NT2/D1 (cell line): ENCODE measurements around the gene TOE1.
A peak's percentile ranks its signal among the peaks of the same experiment; 100 is the strongest.
"Not testable (repeated sequence)": the region's sequence is repeated elsewhere in the genome, so short reads cannot be mapped to it uniquely, and the experiment has no call there.

ENCODE experiments used
- DNase-seq: peaks from one replicate; pipeline ENCODE4 v3.0.0-alpha.2; 2011; ENCODE audit warnings: low read depth, low spot score
- H3K27me3 ChIP-seq: 2 replicates; pipeline ENCODE4 v1.6.0; 2011; ENCODE audit warnings: mild to moderate bottlenecking; ENCODE audit not compliant: insufficient read length, insufficient read depth
- H3K36me3 ChIP-seq: 2 replicates; pipeline ENCODE4 v1.6.1; 2011; ENCODE audit warnings: mild to moderate bottlenecking, low read length, mixed read lengths; ENCODE audit not compliant: insufficient read depth, insufficient read length
- H3K4me1 ChIP-seq: 2 replicates; pipeline ENCODE4 v1.5.1; 2011; ENCODE audit not compliant: insufficient read depth, insufficient read length
- H3K4me3 ChIP-seq: 2 replicates; pipeline ENCODE4 v1.5.1; 2011; ENCODE audit warnings: low read depth; ENCODE audit not compliant: insufficient read length
- H3K9ac ChIP-seq: 2 replicates; pipeline ENCODE4 v1.6.0; 2011; ENCODE audit warnings: low read depth; ENCODE audit not compliant: insufficient read length
- H3K9me3 ChIP-seq: 2 replicates; pipeline ENCODE4 v1.5.1; 2011; ENCODE audit warnings: mild to moderate bottlenecking, low read length; ENCODE audit not compliant: insufficient read depth
- SUZ12 ChIP-seq: IDR thresholded peaks from 2 replicates; pipeline ENCODE4 v1.6.1; 2011; ENCODE audit not compliant: insufficient read length, insufficient read depth; ENCODE audit errors: extremely low read depth
- YY1 ChIP-seq: IDR thresholded peaks from 2 replicates; pipeline ENCODE4 v1.6.1; 2011; ENCODE audit not compliant: insufficient read length, insufficient read depth
- ZNF274 ChIP-seq: IDR thresholded peaks from 2 replicates; pipeline ENCODE4 v1.6.1; 2011; ENCODE audit warnings: mild to moderate bottlenecking, low read depth, low read length

The TOE1 gene

DNA sequence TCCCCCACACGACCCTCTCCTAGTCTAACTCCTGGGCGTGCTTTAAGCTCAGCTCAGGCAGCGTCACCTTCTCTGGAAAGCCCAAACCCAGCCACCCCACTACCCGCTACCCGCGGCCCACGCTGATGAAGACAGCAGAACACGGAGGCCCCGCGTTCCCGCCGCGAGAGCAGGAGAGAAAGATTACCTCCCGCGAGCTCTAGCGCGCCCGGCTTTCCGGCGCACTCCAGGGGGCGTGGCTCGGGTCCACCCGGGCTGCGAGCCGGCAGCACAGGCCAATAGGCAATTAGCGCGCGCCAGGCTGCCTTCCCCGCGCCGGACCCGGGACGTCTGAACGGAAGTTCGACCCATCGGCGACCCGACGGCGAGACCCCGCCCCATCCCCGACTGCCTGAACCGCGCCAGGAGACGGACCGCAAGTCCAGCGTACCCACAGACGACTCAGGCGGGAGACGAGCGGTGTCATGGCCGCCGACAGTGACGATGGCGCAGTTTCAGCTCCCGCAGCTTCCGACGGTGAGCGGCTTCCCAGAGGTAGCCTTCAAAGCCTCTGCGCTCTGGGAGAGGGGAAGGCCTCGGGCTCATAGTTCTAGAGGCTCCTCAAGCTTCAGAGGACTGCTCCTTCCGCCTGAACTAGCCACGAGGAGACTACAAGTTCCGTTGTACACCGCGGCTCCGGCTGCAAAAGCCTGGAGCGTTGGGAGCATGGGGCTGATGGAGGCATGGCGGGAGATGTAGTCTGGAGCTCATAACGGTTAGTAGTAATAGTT lies at the start of gene TOE1, which contains the start of gene MUTYH:
Gene TOE1, plus strand, starts transcription at position 382 of the 770 bp plus-strand sequence. Its CDS starts 83 bp downstream, at position 465.
Gene MUTYH, minus strand, starts transcription at position 652 of the 770 bp plus-strand sequence. CDS start 5,935 bp downstream, outside the sequence.
- no peaks in the 10 kb centered on the region for H3K27me3 ChIP-seq
- TF ChIP-seq ZNF274, result no peak
- TF ChIP-seq YY1, result peak; percentile 71
- TF ChIP-seq SUZ12, result no peak
- peaks cover 9% of the 10 kb centered on the region for H3K4me1 ChIP-seq
- peak; percentile 97 for DNase-seq
- H3K9ac ChIP-seq, result peak within 1 kb of the TSS; percentile 99
- peak within 1 kb of the TSS; percentile 97 for H3K4me3 ChIP-seq
- H3K36me3 ChIP-seq, result peaks cover 62% of the 10 kb centered on the region
- H3K9me3 ChIP-seq, result peaks cover 8% of the 10 kb centered on the region; the same call in 1 of the 2 replicates

- not testable (repeated sequence) for H3K27me3 ChIP-seq, H3K4me1 ChIP-seq, H3K9ac ChIP-seq, H3K4me3 ChIP-seq, H3K36me3 ChIP-seq, H3K9me3 ChIP-seq, DNase-seq
These were observed 49.0 kb upstream of the TOE1 start for GRCh38 chr1:45291002-45291401.

DNA sequence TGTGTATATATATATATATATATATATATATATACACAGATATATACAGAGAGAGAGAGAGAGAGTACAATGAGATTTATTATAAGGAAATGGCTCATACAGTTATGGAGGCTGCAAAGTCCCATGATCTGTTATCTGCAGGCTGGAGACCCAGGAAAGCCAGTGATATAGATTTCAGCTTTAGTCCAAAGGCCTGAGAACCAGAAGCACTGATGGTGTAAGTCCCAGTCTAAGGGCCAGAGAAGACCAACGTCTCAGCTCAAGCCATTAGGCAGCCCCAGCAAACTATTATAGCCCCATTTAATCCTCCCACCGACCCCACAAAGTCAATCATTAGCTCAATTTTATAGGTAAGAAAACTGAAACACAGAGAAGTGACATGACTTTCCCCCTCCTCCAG lies 48.3 kb upstream of the TOE1 start:
- Histone ChIP-seq H3K27me3 (no peaks in the 10 kb centered on the region), H3K9me3 (no peaks in the 10 kb centered on the region), H3K4me3 (no peak overlapping the region), H3K4me1 (no peaks in the 10 kb centered on the region), H3K36me3 (no peaks in the 10 kb centered on the region), H3K9ac (no peak overlapping the region)
- no peak for DNase-seq
- TF ChIP-seq YY1, result no peak
- no peak for TF ChIP-seq ZNF274
- no peak for TF ChIP-seq SUZ12

- Histone ChIP-seq H3K9me3 (no peaks in the 10 kb centered on the region), H3K9ac (no peak overlapping the region), H3K36me3 (no peaks in the 10 kb centered on the region), H3K4me1 (peaks cover 3% of the 10 kb centered on the region), H3K27me3 (no peaks in the 10 kb centered on the region), H3K4me3 (no peak overlapping the region)
- no peak for DNase-seq
- TF ChIP-seq SUZ12, result no peak
- TF ChIP-seq YY1, result no peak
- no peak for TF ChIP-seq ZNF274
These were observed 42.2 kb upstream of the TOE1 start for GRCh38 chr1:45297666-45298356.

- TF ChIP-seq SUZ12 (no peak), ZNF274 (no peak), YY1 (no peak)
- H3K4me3 ChIP-seq, result no peak overlapping the region
- H3K27me3 ChIP-seq, result no peaks in the 10 kb centered on the region
- H3K36me3 ChIP-seq, result no peaks in the 10 kb centered on the region
- DNase-seq, result no peak
- H3K4me1 ChIP-seq, result peaks cover 3% of the 10 kb centered on the region
- H3K9ac ChIP-seq, result no peak overlapping the region
- no peaks in the 10 kb centered on the region for H3K9me3 ChIP-seq
These were observed 40.7 kb upstream of the TOE1 start for GRCh38 chr1:45299296-45299695.

DNA sequence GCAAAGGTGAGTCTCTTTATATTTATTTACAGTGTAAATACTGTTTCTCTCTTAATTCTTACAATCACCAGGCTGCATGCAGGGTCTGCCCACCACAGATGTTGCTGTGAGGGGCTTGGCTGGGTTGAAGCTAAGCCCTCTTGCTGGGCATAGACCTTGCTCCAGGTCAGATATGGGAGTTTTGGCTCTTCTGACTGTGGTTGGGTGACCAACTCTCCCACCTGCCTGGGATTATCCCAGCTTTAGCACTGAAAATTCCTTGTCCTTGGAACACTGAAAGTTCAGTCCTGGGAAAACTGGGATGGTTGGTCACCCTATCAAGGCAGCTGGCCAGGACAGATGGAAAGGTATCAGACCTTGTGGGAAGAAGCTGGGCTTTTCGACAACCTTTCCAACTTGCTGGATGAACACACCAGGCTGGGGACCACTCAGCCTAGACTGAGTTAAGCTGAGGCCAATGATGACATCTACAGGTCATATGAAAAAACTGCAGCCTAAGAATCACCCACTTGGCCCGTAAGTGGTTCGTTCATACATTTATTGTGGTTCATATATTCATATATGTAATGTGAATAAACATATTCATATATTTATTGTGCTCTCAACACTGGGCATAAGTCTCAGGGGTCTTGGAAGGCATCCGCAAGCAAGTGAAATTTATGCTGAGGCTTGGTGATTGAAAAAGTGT lies 39.8 kb upstream of the TOE1 start:
- no peak overlapping the region for H3K4me3 ChIP-seq

DNA sequence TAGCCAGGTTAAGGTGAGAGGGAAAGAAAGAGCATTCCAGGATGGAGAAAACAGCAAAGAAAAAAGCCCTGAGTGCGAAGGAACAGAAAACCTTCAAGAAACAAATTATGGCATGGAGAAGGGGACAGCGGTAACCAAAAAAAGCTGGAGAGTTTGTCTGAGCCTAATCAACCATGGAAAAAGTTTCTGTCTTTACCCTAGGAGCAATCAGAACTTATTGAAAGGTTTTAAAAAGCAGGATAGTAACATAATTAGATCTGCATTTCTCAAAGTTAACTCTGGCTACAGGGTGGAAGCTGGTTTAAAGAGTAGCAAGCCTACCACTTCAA lies 39.3 kb upstream of the TOE1 start:
- DNase-seq, result no peak
- peaks cover 5% of the 10 kb centered on the region; the same call in 1 of the 2 replicates for H3K9me3 ChIP-seq
- peak overlapping the region; percentile 11 for H3K9ac ChIP-seq
- H3K27me3 ChIP-seq, result no peaks in the 10 kb centered on the region
- TF ChIP-seq SUZ12 (no peak), ZNF274 (no peak), YY1 (no peak)
- H3K36me3 ChIP-seq, result no peaks in the 10 kb centered on the region
- peaks cover 10% of the 10 kb centered on the region for H3K4me1 ChIP-seq
- H3K4me3 ChIP-seq, result no peak overlapping the region

More for the DNA sequence above, 39.8 kb upstream of the TOE1 start:
- TF ChIP-seq ZNF274 (no peak), YY1 (no peak), SUZ12 (no peak)
- Histone ChIP-seq H3K9me3 (peaks cover 5% of the 10 kb centered on the region; the same call in 1 of the 2 replicates), H3K9ac (no peak overlapping the region), H3K4me1 (peaks cover 10% of the 10 kb centered on the region), H3K36me3 (no peaks in the 10 kb centered on the region), H3K27me3 (no peaks in the 10 kb centered on the region)
- DNase-seq, result peak; percentile 86
